ENCODE measurements around the gene PDE4D.

Gene PDE4D

DNA sequence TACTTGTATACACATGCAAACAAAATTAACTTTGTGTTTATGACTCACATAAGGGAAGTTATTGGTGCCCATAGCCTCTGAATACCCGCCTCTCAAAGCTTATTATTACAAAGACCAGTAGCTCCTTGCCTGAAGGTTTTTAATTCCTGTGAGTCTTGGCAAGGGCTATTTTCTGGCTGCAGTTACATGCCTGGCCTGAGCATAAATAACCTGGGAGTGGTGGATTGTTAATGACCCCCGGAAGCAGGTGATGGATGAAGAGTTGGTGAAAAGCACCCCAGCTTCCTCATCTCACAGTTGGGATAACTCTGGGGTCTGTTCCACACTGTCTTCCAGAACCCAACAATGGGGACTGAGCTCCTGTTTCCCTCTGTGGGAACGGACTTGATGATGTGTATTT, 594.5 kb downstream of the PDE4D start:
- TF ChIP-seq FOXP2 (optimal IDR thresholded peaks at IDR 0.05; ENCODE audit: borderline replicate concordance, extremely low read depth, extremely low read length, insufficient read depth) (no peak), SIN3A (IDR thresholded peaks at IDR 0.05; ENCODE audit: borderline replicate concordance, insufficient read depth, low read length) (no peak), POLR2AphosphoS5 (IDR thresholded peaks at IDR 0.05; ENCODE audit: low read depth, low read length) (no peak), TAF1 (IDR thresholded peaks at IDR 0.05; ENCODE audit: borderline replicate concordance, insufficient read depth, low read length) (no peak)
- TF ChIP-seq, protein P1, sequence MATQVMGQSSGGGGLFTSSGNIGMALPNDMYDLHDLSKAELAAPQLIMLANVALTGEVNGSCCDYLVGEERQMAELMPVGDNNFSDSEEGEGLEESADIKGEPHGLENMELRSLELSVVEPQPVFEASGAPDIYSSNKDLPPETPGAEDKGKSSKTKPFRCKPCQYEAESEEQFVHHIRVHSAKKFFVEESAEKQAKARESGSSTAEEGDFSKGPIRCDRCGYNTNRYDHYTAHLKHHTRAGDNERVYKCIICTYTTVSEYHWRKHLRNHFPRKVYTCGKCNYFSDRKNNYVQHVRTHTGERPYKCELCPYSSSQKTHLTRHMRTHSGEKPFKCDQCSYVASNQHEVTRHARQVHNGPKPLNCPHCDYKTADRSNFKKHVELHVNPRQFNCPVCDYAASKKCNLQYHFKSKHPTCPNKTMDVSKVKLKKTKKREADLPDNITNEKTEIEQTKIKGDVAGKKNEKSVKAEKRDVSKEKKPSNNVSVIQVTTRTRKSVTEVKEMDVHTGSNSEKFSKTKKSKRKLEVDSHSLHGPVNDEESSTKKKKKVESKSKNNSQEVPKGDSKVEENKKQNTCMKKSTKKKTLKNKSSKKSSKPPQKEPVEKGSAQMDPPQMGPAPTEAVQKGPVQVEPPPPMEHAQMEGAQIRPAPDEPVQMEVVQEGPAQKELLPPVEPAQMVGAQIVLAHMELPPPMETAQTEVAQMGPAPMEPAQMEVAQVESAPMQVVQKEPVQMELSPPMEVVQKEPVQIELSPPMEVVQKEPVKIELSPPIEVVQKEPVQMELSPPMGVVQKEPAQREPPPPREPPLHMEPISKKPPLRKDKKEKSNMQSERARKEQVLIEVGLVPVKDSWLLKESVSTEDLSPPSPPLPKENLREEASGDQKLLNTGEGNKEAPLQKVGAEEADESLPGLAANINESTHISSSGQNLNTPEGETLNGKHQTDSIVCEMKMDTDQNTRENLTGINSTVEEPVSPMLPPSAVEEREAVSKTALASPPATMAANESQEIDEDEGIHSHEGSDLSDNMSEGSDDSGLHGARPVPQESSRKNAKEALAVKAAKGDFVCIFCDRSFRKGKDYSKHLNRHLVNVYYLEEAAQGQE (IDR thresholded peaks at IDR 0.05; ENCODE audit: insufficient read depth in 1 of 2, low read depth in 2 of 2, low read length in 2 of 2), result no peak

GRCh38 chr5:59296317-59297264, 596.9 kb downstream of the PDE4D start:
- no peak for TF ChIP-seq POLR2AphosphoS5 (IDR thresholded peaks at IDR 0.05; ENCODE audit: low read depth, low read length)
- no peak for TF ChIP-seq SIN3A (IDR thresholded peaks at IDR 0.05; ENCODE audit: borderline replicate concordance, insufficient read depth, low read length)
- TF ChIP-seq, protein P1 (IDR thresholded peaks at IDR 0.05; ENCODE audit: insufficient read depth in 1 of 2, low read depth in 2 of 2, low read length in 2 of 2), result no peak
- TF ChIP-seq FOXP2 (optimal IDR thresholded peaks at IDR 0.05; ENCODE audit: borderline replicate concordance, extremely low read depth, extremely low read length, insufficient read depth), result no peak
- no peak for TF ChIP-seq TAF1 (IDR thresholded peaks at IDR 0.05; ENCODE audit: borderline replicate concordance, insufficient read depth, low read length)

GRCh38 chr5:59293700-59294099, 599.8 kb downstream of the PDE4D start:
- TF ChIP-seq POLR2AphosphoS5 (IDR thresholded peaks at IDR 0.05; ENCODE audit: low read depth, low read length) (no peak), SIN3A (IDR thresholded peaks at IDR 0.05; ENCODE audit: borderline replicate concordance, insufficient read depth, low read length) (no peak), TAF1 (IDR thresholded peaks at IDR 0.05; ENCODE audit: borderline replicate concordance, insufficient read depth, low read length) (no peak), FOXP2 (optimal IDR thresholded peaks at IDR 0.05; ENCODE audit: borderline replicate concordance, extremely low read depth, extremely low read length, insufficient read depth) (no peak)
- TF ChIP-seq, protein P1 (IDR thresholded peaks at IDR 0.05; ENCODE audit: insufficient read depth in 1 of 2, low read depth in 2 of 2, low read length in 2 of 2), result no peak

- TF ChIP-seq SIN3A (IDR thresholded peaks at IDR 0.05; ENCODE audit: borderline replicate concordance, insufficient read depth, low read length) (no peak), TAF1 (IDR thresholded peaks at IDR 0.05; ENCODE audit: borderline replicate concordance, insufficient read depth, low read length) (no peak), FOXP2 (optimal IDR thresholded peaks at IDR 0.05; ENCODE audit: borderline replicate concordance, extremely low read depth, extremely low read length, insufficient read depth) (no peak)
These were observed 601.6 kb downstream of the PDE4D start for GRCh38 chr5:59291941-59292340.

- TF ChIP-seq SIN3A (IDR thresholded peaks at IDR 0.05; ENCODE audit: borderline replicate concordance, insufficient read depth, low read length), result no peak
- TF ChIP-seq, protein P1 (IDR thresholded peaks at IDR 0.05; ENCODE audit: insufficient read depth in 1 of 2, low read depth in 2 of 2, low read length in 2 of 2), result no peak
- no peak for TF ChIP-seq POLR2AphosphoS5 (IDR thresholded peaks at IDR 0.05; ENCODE audit: low read depth, low read length)
- TF ChIP-seq TAF1 (IDR thresholded peaks at IDR 0.05; ENCODE audit: borderline replicate concordance, insufficient read depth, low read length), result no peak
- TF ChIP-seq FOXP2 (optimal IDR thresholded peaks at IDR 0.05; ENCODE audit: borderline replicate concordance, extremely low read depth, extremely low read length, insufficient read depth), result no peak
These were observed 605.6 kb downstream of the PDE4D start for GRCh38 chr5:59287884-59288283.
